HFFc6 (cell line): ENCODE data around the gene ALDH4A1. TPM values are rescaled to one million over a fixed set of nuclear protein-coding genes. Genes with fewer than 3 reads are reported as not detected.
A peak's percentile ranks its signal among the peaks of the same experiment; 100 is the strongest.

Source experiments
- DNase-seq: peaks from one replicate; pipeline ENCODE4 v3.0.0-alpha.2; 2018
- H3K27ac Mint-ChIP-seq: 2 replicates; pipeline ENCODE4 v1.8.0; 2020; ENCODE audit warnings: mild to moderate bottlenecking, mixed read lengths
- H3K27me3 Mint-ChIP-seq: 2 replicates; pipeline ENCODE4 v1.8.0; 2021; ENCODE audit warnings: mild to moderate bottlenecking, moderate library complexity, mixed read lengths; ENCODE audit not compliant: insufficient read depth
- H3K36me3 Mint-ChIP-seq: 2 replicates; pipeline ENCODE4 v1.8.0; 2021; ENCODE audit warnings: low read depth, mixed read lengths
- H3K4me1 Mint-ChIP-seq: 2 replicates; pipeline ENCODE4 v1.8.0; 2020; ENCODE audit warnings: low read depth, mixed read lengths
- H3K4me3 Mint-ChIP-seq: 2 replicates; pipeline ENCODE4 v1.8.0; 2020; ENCODE audit warnings: mild to moderate bottlenecking, moderate library complexity, mixed read lengths
- H3K9me3 Mint-ChIP-seq: 2 replicates; pipeline ENCODE4 v1.8.0; 2020; ENCODE audit warnings: mild to moderate bottlenecking, mixed read lengths
- CTCF ChIP-seq: fragments of 200-600 bp; sonication (generic); IDR thresholded peaks from 2 replicates; pipeline ENCODE4 v1.5.0; 2021; ENCODE audit warnings: antibody characterized with exemption, mild to moderate bottlenecking
- total RNA-seq, 6 experiments: library from RNA; stranded (reverse); fragmentation: NEBNext Ultra II Directional; extraction: Animal tissue kit (Norgen Biotek cat#: 25700); gene quantifications; 2 replicates in 1 of 6; 3 replicates in 5 of 6; pipeline ENCODE4 v1.2.3, GENCODE V29; 2021

ALDH4A1 gene
- total RNA-seq, 6 experiments from 2014 or later: 18.3 to 24.1 (median 20.2) TPM

- no peaks in the 10 kb centered on the region for H3K9me3 Mint-ChIP-seq
- H3K4me3 Mint-ChIP-seq: no peak overlapping the region
- peak; percentile 28 for DNase-seq
- no peak for TF ChIP-seq CTCF
- no peaks in the 10 kb centered on the region for H3K36me3 Mint-ChIP-seq
- peaks cover 37% of the 10 kb centered on the region for H3K4me1 Mint-ChIP-seq
- peak overlapping the region; percentile 53 for H3K27ac Mint-ChIP-seq
- H3K27me3 Mint-ChIP-seq: 0 out of 2 replicates have a peak, but pooled peaks cover 2% of the 10 kb centered on the region
These were observed 11.5 kb downstream of the ALDH4A1 start for GRCh38 chr1:18890706-18891425.

GRCh38 chr1:18886003-18886335 is 16.4 kb downstream of the ALDH4A1 start:
- no peak for TF ChIP-seq CTCF
- H3K4me1 Mint-ChIP-seq: peaks cover 23% of the 10 kb centered on the region
- H3K27ac Mint-ChIP-seq: no peak overlapping the region
- 0 out of 2 replicates have a peak, but pooled peaks cover 2% of the 10 kb centered on the region for H3K27me3 Mint-ChIP-seq
- DNase-seq: peak; percentile 63
- H3K9me3 Mint-ChIP-seq: no peaks in the 10 kb centered on the region
- H3K4me3 Mint-ChIP-seq: no peak overlapping the region
- peaks cover 7% of the 10 kb centered on the region; the same call in 1 of the 2 replicates for H3K36me3 Mint-ChIP-seq

GRCh38 chr1:18885311-18886002 is 16.9 kb downstream of the ALDH4A1 start:
- peaks cover 10% of the 10 kb centered on the region; the same call in 1 of the 2 replicates for H3K36me3 Mint-ChIP-seq
- no peak for DNase-seq
- H3K9me3 Mint-ChIP-seq: no peaks in the 10 kb centered on the region
- no peak overlapping the region for H3K27ac Mint-ChIP-seq
- H3K4me3 Mint-ChIP-seq: no peak overlapping the region
- peaks cover 18% of the 10 kb centered on the region for H3K4me1 Mint-ChIP-seq
- no peak for TF ChIP-seq CTCF
- H3K27me3 Mint-ChIP-seq: peaks cover 2% of the 10 kb centered on the region; the same call in 1 of the 2 replicates

- no peaks in the 10 kb centered on the region for H3K9me3 Mint-ChIP-seq
- no peak overlapping the region for H3K27ac Mint-ChIP-seq
- peaks cover 10% of the 10 kb centered on the region; the same call in 1 of the 2 replicates for H3K36me3 Mint-ChIP-seq
- H3K4me3 Mint-ChIP-seq: no peak overlapping the region
- TF ChIP-seq CTCF: no peak
- DNase-seq: no peak
- H3K27me3 Mint-ChIP-seq: peaks cover 2% of the 10 kb centered on the region; the same call in 1 of the 2 replicates
- peaks cover 17% of the 10 kb centered on the region for H3K4me1 Mint-ChIP-seq
These were observed 17.6 kb downstream of the ALDH4A1 start for GRCh38 chr1:18884727-18885126.

- no peak overlapping the region for H3K4me3 Mint-ChIP-seq
- H3K9me3 Mint-ChIP-seq: no peaks in the 10 kb centered on the region
- H3K27me3 Mint-ChIP-seq: peaks cover 2% of the 10 kb centered on the region; the same call in 1 of the 2 replicates
- H3K36me3 Mint-ChIP-seq: peaks cover 10% of the 10 kb centered on the region; the same call in 1 of the 2 replicates
- H3K27ac Mint-ChIP-seq: no peak overlapping the region
- no peak for DNase-seq
- TF ChIP-seq CTCF: peak; percentile 67
- H3K4me1 Mint-ChIP-seq: peaks cover 17% of the 10 kb centered on the region
These were observed 18.0 kb downstream of the ALDH4A1 start for GRCh38 chr1:18884419-18884717.
